Breast epithelium (tissue), 3 donors: ENCODE results near the gene PRKX.

Source experiments
- POLR2A ChIP-seq: fragments of 450-650 bp; IDR thresholded peaks from one replicate; pipeline ENCODE4 v1.6.1; 2016; ENCODE audit warnings: antibody characterized with exemption, mild to moderate bottlenecking, moderate library complexity
- TF ChIP-seq, protein P1 (sequence below), 3 donors: fragments of 450-650 bp; IDR thresholded peaks; one replicate each; pipeline ENCODE4 v1.5.1; 2016 to 2017; ENCODE audit warnings: antibody characterized with exemption in 3 of 3, mild to moderate bottlenecking in 3 of 3, moderate library complexity in 3 of 3

DNA sequence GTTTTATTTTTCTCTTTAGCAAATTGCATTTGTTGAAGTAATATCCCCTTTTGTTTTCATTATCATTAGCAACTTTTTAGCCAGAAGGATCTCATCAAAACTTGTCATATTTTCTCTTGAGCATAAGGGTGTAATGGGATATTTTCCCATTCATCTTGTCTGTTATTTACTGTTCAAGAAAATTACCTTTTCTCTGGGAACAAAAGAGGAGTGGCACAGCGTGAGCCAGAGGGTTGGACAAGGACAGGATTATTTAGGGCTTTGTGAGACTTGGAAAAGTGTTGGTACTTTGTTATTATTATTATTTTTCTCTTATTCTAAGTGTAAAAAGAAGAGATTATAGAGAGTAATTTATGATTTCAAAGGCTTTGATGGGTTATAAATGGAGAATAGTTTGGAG lies 135.9 kb downstream of the PRKX start:
- TF ChIP-seq POLR2A = no peak
- TF ChIP-seq, protein P1, sequence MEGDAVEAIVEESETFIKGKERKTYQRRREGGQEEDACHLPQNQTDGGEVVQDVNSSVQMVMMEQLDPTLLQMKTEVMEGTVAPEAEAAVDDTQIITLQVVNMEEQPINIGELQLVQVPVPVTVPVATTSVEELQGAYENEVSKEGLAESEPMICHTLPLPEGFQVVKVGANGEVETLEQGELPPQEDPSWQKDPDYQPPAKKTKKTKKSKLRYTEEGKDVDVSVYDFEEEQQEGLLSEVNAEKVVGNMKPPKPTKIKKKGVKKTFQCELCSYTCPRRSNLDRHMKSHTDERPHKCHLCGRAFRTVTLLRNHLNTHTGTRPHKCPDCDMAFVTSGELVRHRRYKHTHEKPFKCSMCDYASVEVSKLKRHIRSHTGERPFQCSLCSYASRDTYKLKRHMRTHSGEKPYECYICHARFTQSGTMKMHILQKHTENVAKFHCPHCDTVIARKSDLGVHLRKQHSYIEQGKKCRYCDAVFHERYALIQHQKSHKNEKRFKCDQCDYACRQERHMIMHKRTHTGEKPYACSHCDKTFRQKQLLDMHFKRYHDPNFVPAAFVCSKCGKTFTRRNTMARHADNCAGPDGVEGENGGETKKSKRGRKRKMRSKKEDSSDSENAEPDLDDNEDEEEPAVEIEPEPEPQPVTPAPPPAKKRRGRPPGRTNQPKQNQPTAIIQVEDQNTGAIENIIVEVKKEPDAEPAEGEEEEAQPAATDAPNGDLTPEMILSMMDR (IDR thresholded peaks at IDR 0.05) = no peak
